ENCODE data around the gene RTN4R.
"Not testable (repeated sequence)": the region's sequence is repeated elsewhere in the genome, so short reads cannot be mapped to it uniquely, and the experiment has no call there.

RTN4R gene

GRCh38 chr22:20290045-20290392, 21.9 kb upstream of the RTN4R start:
- H3K27ac ChIP-seq: no peak overlapping the region

GRCh38 chr22:20289182-20290044, 21.3 kb upstream of the RTN4R start:
- H3K27ac ChIP-seq: not testable (repeated sequence)

More at GRCh38 chr22:20290045-20290392, 21.9 kb upstream of the RTN4R start:
- TF ChIP-seq, protein P1, sequence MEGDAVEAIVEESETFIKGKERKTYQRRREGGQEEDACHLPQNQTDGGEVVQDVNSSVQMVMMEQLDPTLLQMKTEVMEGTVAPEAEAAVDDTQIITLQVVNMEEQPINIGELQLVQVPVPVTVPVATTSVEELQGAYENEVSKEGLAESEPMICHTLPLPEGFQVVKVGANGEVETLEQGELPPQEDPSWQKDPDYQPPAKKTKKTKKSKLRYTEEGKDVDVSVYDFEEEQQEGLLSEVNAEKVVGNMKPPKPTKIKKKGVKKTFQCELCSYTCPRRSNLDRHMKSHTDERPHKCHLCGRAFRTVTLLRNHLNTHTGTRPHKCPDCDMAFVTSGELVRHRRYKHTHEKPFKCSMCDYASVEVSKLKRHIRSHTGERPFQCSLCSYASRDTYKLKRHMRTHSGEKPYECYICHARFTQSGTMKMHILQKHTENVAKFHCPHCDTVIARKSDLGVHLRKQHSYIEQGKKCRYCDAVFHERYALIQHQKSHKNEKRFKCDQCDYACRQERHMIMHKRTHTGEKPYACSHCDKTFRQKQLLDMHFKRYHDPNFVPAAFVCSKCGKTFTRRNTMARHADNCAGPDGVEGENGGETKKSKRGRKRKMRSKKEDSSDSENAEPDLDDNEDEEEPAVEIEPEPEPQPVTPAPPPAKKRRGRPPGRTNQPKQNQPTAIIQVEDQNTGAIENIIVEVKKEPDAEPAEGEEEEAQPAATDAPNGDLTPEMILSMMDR (conservative IDR thresholded peaks at IDR 0.05): no peak

- not testable (repeated sequence) for H3K27ac ChIP-seq
These were observed 18.8 kb upstream of the RTN4R start for GRCh38 chr22:20286784-20287423.

DNA sequence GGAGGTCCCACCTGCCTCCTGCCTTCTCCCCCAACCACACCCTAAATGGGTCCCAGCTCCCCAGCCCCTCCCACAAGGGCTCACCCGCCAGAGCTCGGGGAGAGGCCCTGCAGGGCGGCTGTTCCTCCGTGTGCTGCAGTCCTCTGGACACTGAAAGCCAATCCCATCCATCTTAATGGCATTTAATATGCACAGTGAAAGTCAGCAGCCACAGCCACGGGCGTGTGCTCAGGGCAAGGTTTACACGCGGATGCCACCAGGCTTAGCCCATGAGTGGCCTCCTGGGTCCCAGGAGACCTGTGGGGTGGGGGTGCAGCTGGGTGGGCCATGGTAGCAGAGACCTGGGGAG, 18.2 kb upstream of the RTN4R start:
- not testable (repeated sequence) for H3K27ac ChIP-seq

DNA sequence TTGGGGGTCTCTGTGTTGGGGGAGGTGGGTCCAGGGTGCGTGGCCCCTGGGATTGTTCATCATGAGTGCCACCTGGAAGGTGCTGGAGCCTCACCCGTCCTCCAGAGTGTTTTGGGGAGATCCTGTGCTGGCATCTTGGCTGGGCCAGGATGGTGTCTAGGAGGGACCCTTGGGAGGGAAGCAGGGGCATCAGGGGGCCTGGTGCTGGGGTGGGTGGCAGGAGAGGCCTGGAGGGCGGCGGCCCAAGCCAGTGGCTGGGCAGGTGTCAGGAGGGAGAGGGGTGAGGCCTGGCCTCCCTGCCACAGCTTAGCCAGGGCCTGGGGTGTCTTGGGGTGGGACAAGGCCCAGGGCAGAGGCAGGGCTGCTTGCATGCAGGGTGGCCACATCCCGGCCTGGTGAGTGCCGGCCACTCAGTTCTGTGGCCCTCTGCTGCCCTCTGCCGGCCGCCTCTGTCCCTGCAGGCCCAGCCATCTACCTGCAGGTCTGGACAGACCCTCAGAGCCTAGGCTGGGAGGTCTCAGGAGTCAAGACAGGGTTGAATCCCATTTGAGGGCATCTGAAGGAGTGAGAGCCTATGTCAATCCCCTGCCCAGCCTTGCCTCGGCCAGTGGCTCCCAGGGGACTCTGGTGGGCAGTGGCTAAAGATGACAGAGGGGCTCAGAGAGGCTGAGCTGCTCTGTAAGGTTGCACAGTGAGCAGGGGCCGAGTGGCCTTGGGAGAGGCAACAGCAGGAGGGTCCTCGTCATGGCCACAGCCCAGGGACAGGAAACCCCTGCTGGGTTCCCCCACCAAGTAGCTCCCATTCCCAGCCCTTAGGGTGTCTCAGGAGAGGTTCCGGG, 17.6 kb upstream of the RTN4R start:
- not testable (repeated sequence) for H3K27ac ChIP-seq
- TF ChIP-seq, protein P1 (conservative IDR thresholded peaks at IDR 0.05): peak; percentile 68

DNA sequence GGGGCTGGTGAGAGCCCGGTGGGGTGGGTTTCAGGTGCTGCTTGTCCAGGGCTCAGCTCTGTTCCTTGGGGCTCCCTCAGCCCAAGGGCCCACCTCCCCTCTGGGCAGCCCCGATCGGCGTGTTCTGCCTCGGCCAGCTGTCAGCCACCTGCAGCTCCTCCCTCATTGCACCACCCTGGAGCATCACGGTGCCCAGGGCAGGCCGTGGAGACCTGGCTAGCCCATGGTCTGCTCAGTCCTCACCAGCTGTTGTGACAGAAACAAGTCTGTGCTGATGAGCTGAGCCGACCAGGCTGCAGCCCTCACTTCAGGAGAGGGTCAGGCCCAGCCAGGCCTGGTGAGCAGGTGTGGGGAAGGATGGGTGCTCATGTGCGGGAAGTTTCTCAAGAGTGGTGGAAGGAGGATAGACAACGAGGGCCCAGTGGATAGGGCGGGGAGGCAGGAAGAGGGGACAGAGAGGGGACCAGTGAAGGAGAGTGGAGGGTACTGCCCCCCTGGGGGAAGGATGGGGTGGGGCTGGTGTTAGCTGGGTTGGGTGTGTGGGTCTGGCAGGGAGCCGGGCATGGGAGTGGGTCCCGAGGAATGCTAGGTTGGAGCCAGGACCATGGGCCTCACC, 16.5 kb upstream of the RTN4R start:
- TF ChIP-seq, protein P1 (conservative IDR thresholded peaks at IDR 0.05): no peak
- H3K27ac ChIP-seq: no peak overlapping the region

DNA sequence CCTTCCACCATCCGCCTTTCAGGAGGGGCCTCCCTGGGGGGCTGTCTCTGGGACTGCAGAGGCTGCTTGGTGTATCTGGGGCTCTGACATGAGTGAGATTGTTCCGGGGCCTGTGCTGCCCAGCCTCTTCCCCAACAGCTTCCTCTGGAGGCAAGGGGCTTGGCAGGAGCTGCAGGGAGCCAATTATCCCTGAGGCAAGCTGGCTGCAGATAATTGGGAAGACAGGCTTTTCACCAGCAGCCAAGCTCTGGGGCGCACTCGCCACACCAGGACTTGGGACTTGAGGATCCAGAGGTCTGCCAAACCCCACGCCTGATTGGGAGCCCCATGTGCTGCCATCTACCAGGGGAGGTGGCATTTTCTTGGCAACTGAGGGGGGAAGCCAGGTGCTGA, 15.6 kb upstream of the RTN4R start:
- H3K27ac ChIP-seq: no peak overlapping the region
- TF ChIP-seq, protein P1 (conservative IDR thresholded peaks at IDR 0.05): no peak

DNA sequence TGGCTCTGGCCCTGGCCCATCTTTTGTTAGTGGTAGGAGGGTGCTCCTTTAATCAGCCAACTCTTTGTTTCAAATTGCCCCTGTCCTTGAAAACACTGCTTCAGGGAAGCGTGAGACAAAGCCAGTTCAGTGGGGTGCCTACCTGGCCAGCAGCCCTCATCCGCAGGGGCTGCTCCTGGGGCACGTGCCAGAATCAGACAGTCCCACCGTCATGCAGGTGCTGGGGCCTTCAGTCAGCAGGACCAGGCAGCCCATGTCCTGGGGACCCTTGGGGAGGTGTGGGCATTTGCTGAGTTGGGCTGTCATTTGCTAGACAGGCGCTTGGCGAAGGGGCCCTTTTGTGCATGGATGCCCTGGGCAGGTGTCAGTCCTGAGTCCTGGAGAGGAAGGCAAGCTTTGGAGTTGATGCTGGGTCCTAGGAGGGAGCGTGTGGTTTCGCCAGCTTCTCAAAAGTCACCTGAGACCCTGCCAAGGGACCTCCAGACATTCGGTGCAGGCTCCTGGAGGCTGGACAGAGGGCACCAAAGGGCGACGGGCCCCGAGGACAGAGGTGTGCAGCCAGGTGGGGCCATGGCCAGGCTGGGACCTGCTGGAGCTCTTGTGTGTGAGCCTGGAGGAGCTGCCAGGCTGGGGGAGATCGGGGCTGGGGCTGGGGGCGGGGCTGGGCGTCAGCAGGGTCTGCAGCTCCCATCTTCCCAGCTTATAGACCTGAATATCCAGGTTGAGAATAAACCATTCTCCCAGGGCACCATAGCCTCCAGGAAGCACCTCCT, 15.0 kb upstream of the RTN4R start:
- TF ChIP-seq, protein P1 (conservative IDR thresholded peaks at IDR 0.05): no peak

More for the DNA sequence above, 15.0 kb upstream of the RTN4R start:
- H3K27ac ChIP-seq: no peak overlapping the region

Measured in VCaP (cell line).